SH-SY5Y (cell line): Measurements from ENCODE around the gene TBC1D22A.

Source experiments
- GATA2 ChIP-seq: IDR thresholded peaks from 2 replicates; pipeline ENCODE4 v1.6.1; 2011; ENCODE audit warnings: mild to moderate bottlenecking, low read depth, low read length
- GATA3 ChIP-seq: IDR thresholded peaks from 2 replicates; pipeline ENCODE4 v1.6.1; 2011; ENCODE audit warnings: low read depth, mild to moderate bottlenecking, low read length, moderate library complexity

- TF ChIP-seq GATA2 (no peak), GATA3 (no peak)
Measured at GRCh38 chr22:46913351-46913750, 150.9 kb downstream of the TBC1D22A start.
